Astrocyte of the spinal cord (primary cell): ENCODE data around the gene GPR6.

Source experiments
- DNase-seq: peaks from one replicate; pipeline ENCODE4 v3.0.0; 2011; ENCODE audit warnings: low read depth, low spot score
- H3K4me3 ChIP-seq: 2 replicates; pipeline ENCODE4 v1.5.1; 2011; ENCODE audit warnings: low read depth, mild to moderate bottlenecking, low read length, moderate library complexity
- in situ Hi-C: cut with HindIII; loops from 2 replicates; pipeline ENCODE4 v1.10.0; 2017; ENCODE audit warnings: low sequenced_read_pairs
- TF ChIP-seq, protein P1 (sequence below): IDR thresholded peaks from 2 replicates; pipeline ENCODE4 v1.5.1; 2012; ENCODE audit warnings: low read depth, mild to moderate bottlenecking, low read length, inconsistent platforms

Gene GPR6

DNA sequence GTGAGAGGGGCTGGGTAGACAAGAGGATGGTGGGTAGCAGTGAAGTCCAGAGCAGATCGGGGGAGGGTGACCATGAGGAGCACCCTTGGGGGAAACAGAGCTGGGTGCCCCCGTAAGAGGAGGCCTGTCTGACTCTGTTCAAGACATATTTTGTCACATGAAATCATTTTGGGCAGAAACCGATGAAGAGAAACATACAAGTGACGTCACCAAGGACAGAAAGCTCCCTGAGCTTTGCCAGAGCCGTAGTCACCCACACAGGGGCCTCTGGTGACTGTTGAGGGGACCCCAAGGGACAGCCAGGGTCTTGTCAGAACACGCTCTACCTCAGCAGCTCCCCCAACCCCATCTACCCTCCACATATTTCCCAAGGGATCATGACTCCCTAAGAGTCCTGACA, 39.2 kb downstream of the GPR6 start:
- no peak overlapping the region for H3K4me3 ChIP-seq
- in situ Hi-C loops: no loop called here
- no peak for DNase-seq
- TF ChIP-seq, protein P1, sequence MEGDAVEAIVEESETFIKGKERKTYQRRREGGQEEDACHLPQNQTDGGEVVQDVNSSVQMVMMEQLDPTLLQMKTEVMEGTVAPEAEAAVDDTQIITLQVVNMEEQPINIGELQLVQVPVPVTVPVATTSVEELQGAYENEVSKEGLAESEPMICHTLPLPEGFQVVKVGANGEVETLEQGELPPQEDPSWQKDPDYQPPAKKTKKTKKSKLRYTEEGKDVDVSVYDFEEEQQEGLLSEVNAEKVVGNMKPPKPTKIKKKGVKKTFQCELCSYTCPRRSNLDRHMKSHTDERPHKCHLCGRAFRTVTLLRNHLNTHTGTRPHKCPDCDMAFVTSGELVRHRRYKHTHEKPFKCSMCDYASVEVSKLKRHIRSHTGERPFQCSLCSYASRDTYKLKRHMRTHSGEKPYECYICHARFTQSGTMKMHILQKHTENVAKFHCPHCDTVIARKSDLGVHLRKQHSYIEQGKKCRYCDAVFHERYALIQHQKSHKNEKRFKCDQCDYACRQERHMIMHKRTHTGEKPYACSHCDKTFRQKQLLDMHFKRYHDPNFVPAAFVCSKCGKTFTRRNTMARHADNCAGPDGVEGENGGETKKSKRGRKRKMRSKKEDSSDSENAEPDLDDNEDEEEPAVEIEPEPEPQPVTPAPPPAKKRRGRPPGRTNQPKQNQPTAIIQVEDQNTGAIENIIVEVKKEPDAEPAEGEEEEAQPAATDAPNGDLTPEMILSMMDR: no peak

DNA sequence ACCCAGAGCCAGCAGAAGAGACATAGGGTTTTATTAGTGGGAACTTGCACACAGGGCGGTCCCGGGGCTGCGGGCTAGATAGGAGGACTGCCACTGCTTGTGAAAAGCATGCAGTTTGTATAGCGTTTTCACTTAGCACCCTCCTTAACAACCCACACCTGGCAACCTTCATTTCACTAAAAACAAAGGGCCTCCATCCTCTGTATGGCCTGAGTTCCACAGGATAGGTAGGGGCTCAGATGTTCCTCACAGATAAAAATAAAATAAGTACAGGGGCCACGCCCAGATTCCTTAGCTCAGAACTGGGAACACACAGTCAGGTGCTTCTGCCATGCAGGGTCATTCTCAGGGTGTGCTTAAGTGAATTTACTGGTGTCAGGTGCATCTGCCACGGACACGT, 39.8 kb downstream of the GPR6 start:
- no peak for DNase-seq
- no peak overlapping the region for H3K4me3 ChIP-seq
- in situ Hi-C loops: no loop called here
- TF ChIP-seq, protein P1: no peak

DNA sequence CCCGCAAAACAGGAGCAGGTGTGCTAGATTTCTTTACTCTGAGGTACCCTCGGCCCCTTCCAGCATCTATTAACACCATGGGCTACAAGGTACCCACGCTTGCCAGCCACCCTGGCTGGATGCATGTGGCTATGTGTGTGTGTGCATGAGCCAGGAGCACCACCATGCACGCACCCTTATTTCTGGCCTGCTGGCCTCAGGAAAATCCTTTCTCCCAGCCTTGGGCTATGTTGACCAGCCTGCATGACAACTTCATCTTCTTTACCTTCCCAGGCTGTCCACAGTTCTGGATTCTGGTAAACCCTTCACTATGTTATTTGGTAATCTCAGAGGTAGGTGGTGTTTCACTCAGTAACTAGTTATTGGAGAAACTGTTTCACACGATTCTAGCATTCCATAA, 40.4 kb downstream of the GPR6 start:
- H3K4me3 ChIP-seq: no peak overlapping the region
- in situ Hi-C loops: no loop called here
- TF ChIP-seq, protein P1: no peak
- DNase-seq: no peak

DNA sequence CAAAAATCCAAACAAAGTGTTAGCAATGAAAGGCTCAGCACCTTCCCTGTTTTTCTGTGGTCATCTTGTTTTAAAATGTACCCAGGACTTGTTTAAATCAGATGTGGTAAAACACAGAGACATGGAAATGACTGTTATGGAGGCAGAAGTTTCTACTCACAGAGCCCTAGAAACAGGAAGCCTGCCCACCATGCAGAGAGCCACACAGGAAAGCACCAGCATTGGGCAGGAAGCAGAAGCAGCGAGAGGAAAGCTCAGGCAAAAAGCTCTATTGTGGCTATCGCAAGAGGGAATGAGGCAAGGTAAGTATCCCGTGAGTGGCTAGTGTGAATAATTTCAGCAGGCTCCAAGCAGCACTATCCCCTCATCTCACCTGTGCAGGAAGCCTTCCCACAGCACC, 42.8 kb downstream of the GPR6 start:
- DNase-seq: no peak
- no peak overlapping the region for H3K4me3 ChIP-seq
- TF ChIP-seq, protein P1: no peak
- in situ Hi-C loops: no loop called here

DNA sequence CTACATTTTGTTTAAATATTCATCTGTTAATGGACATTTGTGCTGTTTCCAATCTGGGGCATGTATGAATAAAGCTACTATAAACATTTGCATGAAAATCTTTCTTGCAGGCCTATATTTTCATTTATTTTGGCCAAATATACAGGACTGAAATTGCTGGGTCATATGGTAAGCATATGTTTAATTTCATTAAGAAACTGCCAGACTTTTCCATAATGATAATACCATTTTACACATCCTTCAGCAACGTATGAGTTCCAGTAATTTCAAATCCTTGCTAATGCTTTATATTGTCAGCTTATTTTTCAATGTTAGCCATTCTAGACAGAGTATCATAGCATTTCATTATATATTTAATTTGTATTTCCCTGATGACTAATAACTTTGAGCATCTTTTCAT, 51.0 kb downstream of the GPR6 start:
- TF ChIP-seq, protein P1: no peak
- in situ Hi-C loops: no loop called here
- no peak for DNase-seq
- no peak overlapping the region for H3K4me3 ChIP-seq
